ENCODE data around the gene DOC2B.
"Not testable (repeated sequence)": the region's sequence is repeated elsewhere in the genome, so short reads cannot be mapped to it uniquely, and the experiment has no call there.

DOC2B gene

GRCh38 chr17:187130-187529, 5.7 kb upstream of the DOC2B start:
- DNase-seq, result no peak

- no peak for DNase-seq
Observed at GRCh38 chr17:185445-186138, 4.1 kb upstream of the DOC2B start.

- DNase-seq, result no peak
Observed at GRCh38 chr17:183021-183420, 1.6 kb upstream of the DOC2B start.

GRCh38 chr17:182050-182751, 751 bp upstream of the DOC2B start:
- no peak for DNase-seq

GRCh38 chr17:180381-181244, 837 bp downstream of the DOC2B start:
- no peak for DNase-seq

- no peak for DNase-seq
Observed at GRCh38 chr17:179781-180380, 1.6 kb downstream of the DOC2B start.

GRCh38 chr17:179066-179432, 2.4 kb downstream of the DOC2B start:
- DNase-seq, result no peak

- DNase-seq, result no peak
Observed at GRCh38 chr17:178292-179065, 3.0 kb downstream of the DOC2B start.

- no peak for DNase-seq
Observed at GRCh38 chr17:177762-178161, 3.7 kb downstream of the DOC2B start.

GRCh38 chr17:177155-177554, 4.3 kb downstream of the DOC2B start:
- no peak for DNase-seq

- no peak for DNase-seq
Observed at GRCh38 chr17:173166-173911, 8.1 kb downstream of the DOC2B start.

GRCh38 chr17:172401-172800, 9.0 kb downstream of the DOC2B start:
- no peak for DNase-seq

GRCh38 chr17:171871-172270, 9.6 kb downstream of the DOC2B start:
- no peak for DNase-seq

- DNase-seq, result no peak
Observed at GRCh38 chr17:170130-170670, 11.2 kb downstream of the DOC2B start.

GRCh38 chr17:168614-169013, 12.8 kb downstream of the DOC2B start:
- DNase-seq, result not testable (repeated sequence)

- no peak for DNase-seq
Observed at GRCh38 chr17:165939-166338, 15.5 kb downstream of the DOC2B start.

GRCh38 chr17:164303-165235, 16.9 kb downstream of the DOC2B start:
- peak; percentile 32 for DNase-seq

GRCh38 chr17:163514-164098, 17.8 kb downstream of the DOC2B start:
- no peak for DNase-seq

- no peak for DNase-seq
Observed at GRCh38 chr17:162689-163088, 18.8 kb downstream of the DOC2B start.

- no peak for DNase-seq
Observed at GRCh38 chr17:161481-161880, 20.0 kb downstream of the DOC2B start.

Measured in inflammatory macrophage treated with lipopolysaccharide for 4 hours (primary cell).